Activated naive CD8-positive, alpha-beta T cell treated with anti-CD3 and anti-CD28 coated beads for 36 hours (primary cell): ENCODE data around the gene PACC1. TPM values are rescaled to one million over a fixed set of nuclear protein-coding genes. Genes with fewer than 3 reads are reported as not detected.
"Not testable (repeated sequence)": the region's sequence is repeated elsewhere in the genome, so short reads cannot be mapped to it uniquely, and the experiment has no call there.

Source experiments
- DNase-seq: peaks from one replicate; pipeline ENCODE4 v3.0.0; 2021
- H3K27ac Mint-ChIP-seq: one replicate; pipeline ENCODE4 v1.8.0; 2022; ENCODE audit warnings: mild to moderate bottlenecking, moderate library complexity, mixed read lengths
- H3K27me3 Mint-ChIP-seq: one replicate; pipeline ENCODE4 v1.8.0; 2022; ENCODE audit warnings: mild to moderate bottlenecking, mixed read lengths
- H3K36me3 Mint-ChIP-seq: one replicate; pipeline ENCODE4 v1.8.0; 2021; ENCODE audit warnings: mild to moderate bottlenecking, mixed read lengths
- H3K4me1 Mint-ChIP-seq: one replicate; pipeline ENCODE4 v1.8.0; 2021; ENCODE audit warnings: mixed read lengths
- H3K4me3 Mint-ChIP-seq: one replicate; pipeline ENCODE4 v1.8.0; 2022; ENCODE audit warnings: mild to moderate bottlenecking, moderate library complexity, mixed read lengths
- H3K9me3 Mint-ChIP-seq: one replicate; pipeline ENCODE4 v1.8.0; 2022; ENCODE audit warnings: mixed read lengths
- total RNA-seq, 2 experiments: library from RNA; stranded (reverse); gene quantifications; one replicate each; pipeline ENCODE4 v1.2.3, GENCODE V29; 2021

The PACC1 gene
- total RNA-seq, 2 experiments from 2014 or later, result 12.7 to 13.9 TPM

- peaks cover 2% of the 10 kb centered on the region for H3K36me3 Mint-ChIP-seq
- no peak overlapping the region for H3K4me3 Mint-ChIP-seq
- H3K27me3 Mint-ChIP-seq, result no peaks in the 10 kb centered on the region
- no peaks in the 10 kb centered on the region for H3K9me3 Mint-ChIP-seq
- no peak for DNase-seq
- no peak overlapping the region for H3K27ac Mint-ChIP-seq
- H3K4me1 Mint-ChIP-seq, result peaks cover 26% of the 10 kb centered on the region
These were observed 15.7 kb upstream of the PACC1 start for GRCh38 chr1:212430416-212430815.

- Mint-ChIP-seq H3K27ac (no peak overlapping the region), H3K36me3 (no peaks in the 10 kb centered on the region), H3K9me3 (no peaks in the 10 kb centered on the region), H3K4me3 (no peak overlapping the region), H3K27me3 (peaks cover 5% of the 10 kb centered on the region), H3K4me1 (peaks cover 21% of the 10 kb centered on the region)
- no peak for DNase-seq
These were observed 13.8 kb upstream of the PACC1 start for GRCh38 chr1:212428496-212428895.

GRCh38 chr1:212423879-212424278 lies 9.2 kb upstream of the PACC1 start:
- H3K36me3 Mint-ChIP-seq, result no peaks in the 10 kb centered on the region
- no peak overlapping the region for H3K4me3 Mint-ChIP-seq
- H3K4me1 Mint-ChIP-seq, result no peaks in the 10 kb centered on the region
- no peaks in the 10 kb centered on the region for H3K9me3 Mint-ChIP-seq
- DNase-seq, result no peak
- peaks cover 6% of the 10 kb centered on the region for H3K27me3 Mint-ChIP-seq
- no peak overlapping the region for H3K27ac Mint-ChIP-seq

- no peaks in the 10 kb centered on the region for H3K4me1 Mint-ChIP-seq
- H3K27me3 Mint-ChIP-seq, result peaks cover 6% of the 10 kb centered on the region
These were observed 6.5 kb upstream of the PACC1 start for GRCh38 chr1:212421165-212421564.

GRCh38 chr1:212415107-212415841 lies 588 bp upstream of the PACC1 start:
- Mint-ChIP-seq H3K4me3 (peak overlapping the region; percentile 98), H3K4me1 (peaks cover 26% of the 10 kb centered on the region), H3K9me3 (no peaks in the 10 kb centered on the region), H3K36me3 (peaks cover 18% of the 10 kb centered on the region), H3K27ac (peak overlapping the region; percentile 95), H3K27me3 (no peaks in the 10 kb centered on the region)
- DNase-seq, result peak; percentile 6

More at GRCh38 chr1:212421165-212421564, 6.5 kb upstream of the PACC1 start:
- Mint-ChIP-seq H3K4me3 (no peak overlapping the region), H3K36me3 (no peaks in the 10 kb centered on the region), H3K27ac (no peak overlapping the region), H3K9me3 (no peaks in the 10 kb centered on the region)
- no peak for DNase-seq

- Mint-ChIP-seq H3K4me3 (peak overlapping the region; percentile 98), H3K36me3 (peaks cover 28% of the 10 kb centered on the region), H3K27ac (peak overlapping the region; percentile 49), H3K27me3 (no peaks in the 10 kb centered on the region), H3K4me1 (peaks cover 26% of the 10 kb centered on the region), H3K9me3 (no peaks in the 10 kb centered on the region)
- DNase-seq, result no peak
These were observed 771 bp downstream of the PACC1 start for GRCh38 chr1:212413902-212414327.

GRCh38 chr1:212412374-212412773 lies 2.3 kb downstream of the PACC1 start:
- H3K27me3 Mint-ChIP-seq, result no peaks in the 10 kb centered on the region
- peaks cover 26% of the 10 kb centered on the region for H3K4me1 Mint-ChIP-seq
- no peaks in the 10 kb centered on the region for H3K9me3 Mint-ChIP-seq

GRCh38 chr1:212410231-212410820 lies 4.4 kb downstream of the PACC1 start:
- Mint-ChIP-seq H3K4me3 (no peak overlapping the region), H3K27me3 (no peaks in the 10 kb centered on the region), H3K9me3 (no peaks in the 10 kb centered on the region), H3K27ac (no peak overlapping the region), H3K36me3 (peaks cover 48% of the 10 kb centered on the region), H3K4me1 (peaks cover 22% of the 10 kb centered on the region)
- DNase-seq, result no peak

More at GRCh38 chr1:212412374-212412773, 2.3 kb downstream of the PACC1 start:
- H3K27ac Mint-ChIP-seq, result no peak overlapping the region
- H3K36me3 Mint-ChIP-seq, result peaks cover 38% of the 10 kb centered on the region
- no peak overlapping the region for H3K4me3 Mint-ChIP-seq
- DNase-seq, result no peak

GRCh38 chr1:212402666-212403321 lies 11.9 kb downstream of the PACC1 start:
- Mint-ChIP-seq H3K4me1 (peaks cover 2% of the 10 kb centered on the region), H3K4me3 (no peak overlapping the region), H3K9me3 (peaks cover 3% of the 10 kb centered on the region), H3K27ac (no peak overlapping the region), H3K27me3 (no peaks in the 10 kb centered on the region), H3K36me3 (peaks cover 59% of the 10 kb centered on the region)
- no peak for DNase-seq

GRCh38 chr1:212401838-212402582 lies 12.7 kb downstream of the PACC1 start:
- Mint-ChIP-seq H3K36me3 (peaks cover 59% of the 10 kb centered on the region), H3K4me1 (peaks cover 2% of the 10 kb centered on the region), H3K9me3 (peaks cover 7% of the 10 kb centered on the region), H3K4me3 (no peak overlapping the region), H3K27me3 (no peaks in the 10 kb centered on the region), H3K27ac (no peak overlapping the region)
- DNase-seq, result no peak

- H3K27me3 Mint-ChIP-seq, result no peaks in the 10 kb centered on the region
- no peak overlapping the region for H3K4me3 Mint-ChIP-seq
- no peak overlapping the region for H3K27ac Mint-ChIP-seq
- peaks cover 62% of the 10 kb centered on the region for H3K36me3 Mint-ChIP-seq
- H3K9me3 Mint-ChIP-seq, result peaks cover 16% of the 10 kb centered on the region
- H3K4me1 Mint-ChIP-seq, result peaks cover 2% of the 10 kb centered on the region
- no peak for DNase-seq
These were observed 13.6 kb downstream of the PACC1 start for GRCh38 chr1:212401042-212401441.

GRCh38 chr1:212397171-212397570 lies 17.5 kb downstream of the PACC1 start:
- DNase-seq, result no peak
- Mint-ChIP-seq H3K36me3 (peaks cover 70% of the 10 kb centered on the region), H3K4me3 (no peak overlapping the region)

GRCh38 chr1:212396638-212397037 lies 18.0 kb downstream of the PACC1 start:
- DNase-seq, result no peak
- peaks cover 8% of the 10 kb centered on the region for H3K4me1 Mint-ChIP-seq
- H3K9me3 Mint-ChIP-seq, result peaks cover 25% of the 10 kb centered on the region
- no peak overlapping the region for H3K27ac Mint-ChIP-seq
- no peak overlapping the region for H3K4me3 Mint-ChIP-seq
- peaks cover 70% of the 10 kb centered on the region for H3K36me3 Mint-ChIP-seq
- H3K27me3 Mint-ChIP-seq, result no peaks in the 10 kb centered on the region

More at GRCh38 chr1:212397171-212397570, 17.5 kb downstream of the PACC1 start:
- Mint-ChIP-seq H3K4me1 (peaks cover 8% of the 10 kb centered on the region), H3K9me3 (peaks cover 21% of the 10 kb centered on the region), H3K27me3 (no peaks in the 10 kb centered on the region), H3K27ac (no peak overlapping the region)

GRCh38 chr1:212395678-212396437 lies 18.8 kb downstream of the PACC1 start:
- Mint-ChIP-seq H3K9me3 (peaks cover 29% of the 10 kb centered on the region), H3K36me3 (peaks cover 78% of the 10 kb centered on the region)
- H3K27me3 Mint-ChIP-seq, H3K27ac Mint-ChIP-seq, DNase-seq, H3K4me1 Mint-ChIP-seq, H3K4me3 Mint-ChIP-seq: not testable (repeated sequence)
